ENCODE results near the gene ZNF174. TPM values are rescaled to one million over a fixed set of nuclear protein-coding genes. Genes with fewer than 3 reads are reported as not detected.

Gene ZNF174
- total RNA-seq, 1 experiment from 2014 or later: 13.7 TPM

DNA sequence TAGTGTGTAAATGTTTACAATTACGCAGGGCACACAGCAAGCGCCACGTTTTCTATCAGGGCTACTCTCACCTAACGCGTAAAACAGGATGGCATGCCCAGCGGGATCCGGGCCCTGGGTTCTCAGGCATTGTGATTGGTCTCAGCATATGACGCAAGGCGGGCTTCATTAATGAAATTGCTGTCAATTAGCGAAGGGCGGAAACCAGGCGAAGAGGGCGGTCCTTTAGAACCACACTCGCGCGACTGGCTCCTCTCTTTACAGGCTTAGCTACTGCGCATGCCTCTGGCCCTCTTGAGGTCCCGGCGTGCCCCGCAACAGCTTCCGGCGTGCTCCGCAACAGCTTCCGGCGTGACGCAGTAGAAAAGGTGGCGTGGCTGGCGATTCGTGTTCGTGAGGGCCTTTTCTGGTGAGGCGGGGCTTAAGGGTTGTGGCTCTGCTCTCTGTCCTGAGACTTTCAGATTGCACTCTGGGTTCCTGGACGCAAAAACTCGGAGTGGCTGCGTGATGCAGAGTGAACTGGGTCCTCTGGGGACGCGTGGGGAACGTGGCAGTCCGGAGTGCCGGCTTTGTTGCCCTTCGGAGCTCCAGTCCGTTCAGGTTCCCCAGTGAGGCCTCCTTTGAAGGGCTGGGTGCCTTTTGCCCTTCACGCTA is 36.1 kb upstream of the ZNF174 start:
- Histone ChIP-seq H3K9me3 (ENCODE audit: low read depth, low read length, poor library complexity, severe bottlenecking) (peaks cover 19% of the 10 kb centered on the region), H3K4me1 (ENCODE audit: insufficient read depth, low read length, poor library complexity, severe bottlenecking) (no peaks in the 10 kb centered on the region), H3K4me3 (ENCODE audit: low read depth, low read length, poor library complexity, severe bottlenecking) (peak overlapping the region; percentile 49), H3K36me3 (ENCODE audit: insufficient read depth, low read length, poor library complexity, severe bottlenecking) (no peaks in the 10 kb centered on the region), H3K27ac (ENCODE audit: low read depth, low read length, poor library complexity, severe bottlenecking) (peak overlapping the region; percentile 82), H3K27me3 (replicated peaks; ENCODE audit: insufficient read depth, low read depth, low read length, poor library complexity) (peaks cover 8% of the 10 kb centered on the region)
- TF ChIP-seq, protein P1, sequence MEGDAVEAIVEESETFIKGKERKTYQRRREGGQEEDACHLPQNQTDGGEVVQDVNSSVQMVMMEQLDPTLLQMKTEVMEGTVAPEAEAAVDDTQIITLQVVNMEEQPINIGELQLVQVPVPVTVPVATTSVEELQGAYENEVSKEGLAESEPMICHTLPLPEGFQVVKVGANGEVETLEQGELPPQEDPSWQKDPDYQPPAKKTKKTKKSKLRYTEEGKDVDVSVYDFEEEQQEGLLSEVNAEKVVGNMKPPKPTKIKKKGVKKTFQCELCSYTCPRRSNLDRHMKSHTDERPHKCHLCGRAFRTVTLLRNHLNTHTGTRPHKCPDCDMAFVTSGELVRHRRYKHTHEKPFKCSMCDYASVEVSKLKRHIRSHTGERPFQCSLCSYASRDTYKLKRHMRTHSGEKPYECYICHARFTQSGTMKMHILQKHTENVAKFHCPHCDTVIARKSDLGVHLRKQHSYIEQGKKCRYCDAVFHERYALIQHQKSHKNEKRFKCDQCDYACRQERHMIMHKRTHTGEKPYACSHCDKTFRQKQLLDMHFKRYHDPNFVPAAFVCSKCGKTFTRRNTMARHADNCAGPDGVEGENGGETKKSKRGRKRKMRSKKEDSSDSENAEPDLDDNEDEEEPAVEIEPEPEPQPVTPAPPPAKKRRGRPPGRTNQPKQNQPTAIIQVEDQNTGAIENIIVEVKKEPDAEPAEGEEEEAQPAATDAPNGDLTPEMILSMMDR (conservative IDR thresholded peaks at IDR 0.05; ENCODE audit: low read depth, low read length): no peak
- TF ChIP-seq EZH2 (IDR thresholded peaks at IDR 0.05; ENCODE audit: borderline replicate concordance, low read depth, low read length, poor library complexity, severe bottlenecking): no peak
- ChIA-PET POLR2A (ENCODE audit: low non-redundant PET) (no interaction called here), CTCF (no interaction called here)
- intact Hi-C loops (cut with micrococcal nuclease; ENCODE audit: unreplicated experiment): no loop called here
- peak; percentile 97 for DNase-seq (ENCODE audit: low spot score)
- BruUV-seq (replicated peaks): no TSS peak

DNA sequence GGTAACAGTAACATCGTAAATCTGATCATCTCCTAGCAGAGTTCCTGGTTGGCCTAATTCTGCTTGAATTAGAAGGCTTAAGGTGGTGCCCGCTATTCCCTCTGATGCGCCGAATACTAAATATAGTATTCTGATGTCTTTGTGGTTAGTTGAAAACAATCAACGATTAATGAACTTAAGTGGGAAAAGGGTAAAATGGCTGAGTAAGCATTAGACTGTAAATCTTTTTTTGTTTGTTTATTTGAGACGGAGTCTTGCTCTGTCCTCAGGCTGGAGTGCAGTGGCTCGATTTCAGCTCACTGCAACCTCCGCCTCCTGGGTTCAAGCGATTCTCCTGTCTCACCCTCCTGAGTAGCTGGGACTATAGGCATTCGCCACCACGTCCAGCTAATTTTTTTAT is 31.9 kb upstream of the ZNF174 start:
- no peaks in the 10 kb centered on the region for H3K36me3 ChIP-seq (ENCODE audit: insufficient read depth, low read length, poor library complexity, severe bottlenecking)
- H3K4me3 ChIP-seq (ENCODE audit: low read depth, low read length, poor library complexity, severe bottlenecking): no peak overlapping the region
- intact Hi-C loops (cut with micrococcal nuclease; ENCODE audit: unreplicated experiment): no loop called here
- CTCF ChIA-PET: no interaction called here
- no TSS peak for BruUV-seq (replicated peaks)
- H3K9me3 ChIP-seq (ENCODE audit: low read depth, low read length, poor library complexity, severe bottlenecking): peaks cover 19% of the 10 kb centered on the region
- DNase-seq (ENCODE audit: low spot score): no peak
- TF ChIP-seq, protein P1 (conservative IDR thresholded peaks at IDR 0.05; ENCODE audit: low read depth, low read length): no peak
- TF ChIP-seq EZH2 (IDR thresholded peaks at IDR 0.05; ENCODE audit: borderline replicate concordance, low read depth, low read length, poor library complexity, severe bottlenecking): no peak
- H3K4me1 ChIP-seq (ENCODE audit: insufficient read depth, low read length, poor library complexity, severe bottlenecking): no peaks in the 10 kb centered on the region
- no peak overlapping the region for H3K27ac ChIP-seq (ENCODE audit: low read depth, low read length, poor library complexity, severe bottlenecking)
- POLR2A ChIA-PET (ENCODE audit: low non-redundant PET): no interaction called here
- no peaks in the 10 kb centered on the region for H3K27me3 ChIP-seq (replicated peaks; ENCODE audit: insufficient read depth, low read depth, low read length, poor library complexity)

DNA sequence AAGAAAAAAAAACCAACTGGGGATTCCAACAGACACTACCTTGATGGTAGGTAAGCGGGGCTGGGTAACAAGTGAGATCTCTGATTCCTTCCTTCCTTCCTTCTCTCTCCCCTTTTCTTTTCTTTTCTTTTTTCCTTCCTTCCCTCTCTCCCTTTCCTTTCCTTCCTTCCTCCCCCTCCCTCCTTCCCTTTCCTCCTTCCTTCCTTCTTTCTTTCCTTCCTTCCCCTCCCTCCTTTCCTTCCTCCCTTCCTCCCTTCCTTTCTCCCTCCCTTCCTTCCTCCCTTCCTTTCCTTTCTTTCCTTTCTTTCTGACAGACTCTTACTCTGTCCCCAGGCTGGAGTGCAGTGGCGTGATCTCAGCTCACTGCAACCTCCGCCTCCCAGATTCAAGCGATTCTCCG is 25.3 kb upstream of the ZNF174 start:
- Histone ChIP-seq H3K27ac (ENCODE audit: low read depth, low read length, poor library complexity, severe bottlenecking) (no peak overlapping the region), H3K9me3 (ENCODE audit: low read depth, low read length, poor library complexity, severe bottlenecking) (peaks cover 24% of the 10 kb centered on the region), H3K27me3 (replicated peaks; ENCODE audit: insufficient read depth, low read depth, low read length, poor library complexity) (no peaks in the 10 kb centered on the region), H3K4me1 (ENCODE audit: insufficient read depth, low read length, poor library complexity, severe bottlenecking) (no peaks in the 10 kb centered on the region), H3K4me3 (ENCODE audit: low read depth, low read length, poor library complexity, severe bottlenecking) (no peak overlapping the region), H3K36me3 (ENCODE audit: insufficient read depth, low read length, poor library complexity, severe bottlenecking) (no peaks in the 10 kb centered on the region)
- intact Hi-C loops (cut with micrococcal nuclease; ENCODE audit: unreplicated experiment): no loop called here
- ChIA-PET POLR2A (ENCODE audit: low non-redundant PET) (no interaction called here), CTCF (no interaction called here)
- BruUV-seq (replicated peaks): no TSS peak
- no peak for DNase-seq (ENCODE audit: low spot score)
- TF ChIP-seq, protein P1 (conservative IDR thresholded peaks at IDR 0.05; ENCODE audit: low read depth, low read length): no peak

All from A673 (cell line).